ENCODE data around the gene QSOX2. TPM values are rescaled to one million over a fixed set of nuclear protein-coding genes. Genes with fewer than 3 reads are reported as not detected.

Gene QSOX2
- total RNA-seq, 1 experiment from 2014 or later, result 9.9 TPM

- H3K9me3 ChIP-seq (ENCODE audit: low read length), result no peaks in the 10 kb centered on the region
- H2AFZ ChIP-seq (ENCODE audit: low read length), result peak overlapping the region; percentile 97
- ATAC-seq (peak; percentile 98), DNase-seq (peak; percentile 76)
- no peaks in the 10 kb centered on the region for H3K36me3 ChIP-seq (ENCODE audit: low read depth, low read length)
- H3K27ac ChIP-seq (ENCODE audit: low read length), result no peak overlapping the region
- no peaks in the 10 kb centered on the region for H4K20me1 ChIP-seq (ENCODE audit: low read length)
- H3K4me1 ChIP-seq (ENCODE audit: insufficient read depth, low read length), result peaks cover 5% of the 10 kb centered on the region; the same call in 1 of the 2 replicates
- CTCF ChIA-PET, result interaction anchor here (0.6 to 1.0 kb wide), 2 partner anchors 18 to 64 kb away, joined by 3 read pairs; no protein-coding TSS in a partner anchor
- H3K4me2 ChIP-seq (ENCODE audit: low read length), result peak overlapping the region; percentile 95
- POLR2A ChIA-PET (ENCODE audit: unreplicated experiment), result no interaction called here
- intact Hi-C loops (cut with micrococcal nuclease), result loop anchor here (5.0 kb wide), 1 partner anchor 146 kb away; no protein-coding TSS in a partner anchor
- H3K9me2 ChIP-seq (replicated peaks; ENCODE audit: low read length), result no peaks in the 10 kb centered on the region
- no peaks in the 10 kb centered on the region for H3K27me3 ChIP-seq (ENCODE audit: low read length)
- no peaks in the 10 kb centered on the region for H3K79me2 ChIP-seq (ENCODE audit: low read length)
- no peak for TF ChIP-seq EZH2 (IDR thresholded peaks at IDR 0.05; ENCODE audit: low read length, unreplicated experiment)
- TF ChIP-seq, protein P1, sequence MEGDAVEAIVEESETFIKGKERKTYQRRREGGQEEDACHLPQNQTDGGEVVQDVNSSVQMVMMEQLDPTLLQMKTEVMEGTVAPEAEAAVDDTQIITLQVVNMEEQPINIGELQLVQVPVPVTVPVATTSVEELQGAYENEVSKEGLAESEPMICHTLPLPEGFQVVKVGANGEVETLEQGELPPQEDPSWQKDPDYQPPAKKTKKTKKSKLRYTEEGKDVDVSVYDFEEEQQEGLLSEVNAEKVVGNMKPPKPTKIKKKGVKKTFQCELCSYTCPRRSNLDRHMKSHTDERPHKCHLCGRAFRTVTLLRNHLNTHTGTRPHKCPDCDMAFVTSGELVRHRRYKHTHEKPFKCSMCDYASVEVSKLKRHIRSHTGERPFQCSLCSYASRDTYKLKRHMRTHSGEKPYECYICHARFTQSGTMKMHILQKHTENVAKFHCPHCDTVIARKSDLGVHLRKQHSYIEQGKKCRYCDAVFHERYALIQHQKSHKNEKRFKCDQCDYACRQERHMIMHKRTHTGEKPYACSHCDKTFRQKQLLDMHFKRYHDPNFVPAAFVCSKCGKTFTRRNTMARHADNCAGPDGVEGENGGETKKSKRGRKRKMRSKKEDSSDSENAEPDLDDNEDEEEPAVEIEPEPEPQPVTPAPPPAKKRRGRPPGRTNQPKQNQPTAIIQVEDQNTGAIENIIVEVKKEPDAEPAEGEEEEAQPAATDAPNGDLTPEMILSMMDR (conservative IDR thresholded peaks at IDR 0.05; ENCODE audit: low read depth, low read length), result peak; percentile 75
- no peak for TF ChIP-seq EZH2phosphoT487 (IDR thresholded peaks at IDR 0.05; ENCODE audit: borderline replicate concordance, low read length)
- H3F3A ChIP-seq (ENCODE audit: low read length, unreplicated experiment), result no peaks in the 10 kb centered on the region
- no TSS peak for BruUV-seq (replicated peaks)
- peak overlapping the region; percentile 68 for H3K4me3 ChIP-seq (ENCODE audit: low read length)
- no peak overlapping the region; the same call in 1 of the 2 replicates for H3K9ac ChIP-seq (ENCODE audit: low read length)
Observed at GRCh38 chr9:136283291-136284235, 38.0 kb upstream of the QSOX2 start.

- H3K9me2 ChIP-seq (replicated peaks; ENCODE audit: low read length), result no peaks in the 10 kb centered on the region
- no peak for TF ChIP-seq EZH2phosphoT487 (IDR thresholded peaks at IDR 0.05; ENCODE audit: borderline replicate concordance, low read length)
- TF ChIP-seq, protein P1 (conservative IDR thresholded peaks at IDR 0.05; ENCODE audit: low read depth, low read length), result no peak
- TF ChIP-seq EZH2 (IDR thresholded peaks at IDR 0.05; ENCODE audit: low read length, unreplicated experiment), result no peak
- H3K4me1 ChIP-seq (ENCODE audit: insufficient read depth, low read length), result peaks cover 5% of the 10 kb centered on the region; the same call in 1 of the 2 replicates
- ChIA-PET POLR2A (ENCODE audit: unreplicated experiment) (no interaction called here), CTCF (no interaction called here)
- H4K20me1 ChIP-seq (ENCODE audit: low read length), result no peaks in the 10 kb centered on the region
- H3K27me3 ChIP-seq (ENCODE audit: low read length), result no peaks in the 10 kb centered on the region
- no peak overlapping the region for H3K27ac ChIP-seq (ENCODE audit: low read length)
- H3K79me2 ChIP-seq (ENCODE audit: low read length), result no peaks in the 10 kb centered on the region
- DNase-seq (no peak), ATAC-seq (no peak)
- no peaks in the 10 kb centered on the region for H3K36me3 ChIP-seq (ENCODE audit: low read depth, low read length)
- H3K9me3 ChIP-seq (ENCODE audit: low read length), result no peaks in the 10 kb centered on the region
- H3K4me2 ChIP-seq (ENCODE audit: low read length), result no peak overlapping the region
- no peak overlapping the region for H3K4me3 ChIP-seq (ENCODE audit: low read length)
- no peaks in the 10 kb centered on the region for H3F3A ChIP-seq (ENCODE audit: low read length, unreplicated experiment)
- H3K9ac ChIP-seq (ENCODE audit: low read length), result no peak overlapping the region
- H2AFZ ChIP-seq (ENCODE audit: low read length), result no peak overlapping the region
- BruUV-seq (replicated peaks), result no TSS peak
- intact Hi-C loops (cut with micrococcal nuclease), result loop anchor here (5.0 kb wide), 1 partner anchor 145 kb away; no protein-coding TSS in a partner anchor
Observed at GRCh38 chr9:136282272-136282861, 36.8 kb upstream of the QSOX2 start.

Data from PC-3 (cell line).